Retinal pigment epithelial cell (primary cell): ENCODE results near the gene CPA3.

Experiments
- DNase-seq: peaks from one replicate; pipeline ENCODE4 v3.0.0-alpha.2; 2010; ENCODE audit warnings: low read depth
- H3K4me3 ChIP-seq: 2 replicates; pipeline ENCODE4 v1.5.1; 2011; ENCODE audit warnings: mild to moderate bottlenecking, low read length, control low read depth, moderate library complexity
- TF ChIP-seq, protein P1 (sequence below): conservative IDR thresholded peaks from 2 replicates; pipeline ENCODE4 v1.5.1; 2011; ENCODE audit warnings: low read depth, low read length, control low read depth, inconsistent platforms

The CPA3 gene, protein sequence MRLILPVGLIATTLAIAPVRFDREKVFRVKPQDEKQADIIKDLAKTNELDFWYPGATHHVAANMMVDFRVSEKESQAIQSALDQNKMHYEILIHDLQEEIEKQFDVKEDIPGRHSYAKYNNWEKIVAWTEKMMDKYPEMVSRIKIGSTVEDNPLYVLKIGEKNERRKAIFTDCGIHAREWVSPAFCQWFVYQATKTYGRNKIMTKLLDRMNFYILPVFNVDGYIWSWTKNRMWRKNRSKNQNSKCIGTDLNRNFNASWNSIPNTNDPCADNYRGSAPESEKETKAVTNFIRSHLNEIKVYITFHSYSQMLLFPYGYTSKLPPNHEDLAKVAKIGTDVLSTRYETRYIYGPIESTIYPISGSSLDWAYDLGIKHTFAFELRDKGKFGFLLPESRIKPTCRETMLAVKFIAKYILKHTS

DNA sequence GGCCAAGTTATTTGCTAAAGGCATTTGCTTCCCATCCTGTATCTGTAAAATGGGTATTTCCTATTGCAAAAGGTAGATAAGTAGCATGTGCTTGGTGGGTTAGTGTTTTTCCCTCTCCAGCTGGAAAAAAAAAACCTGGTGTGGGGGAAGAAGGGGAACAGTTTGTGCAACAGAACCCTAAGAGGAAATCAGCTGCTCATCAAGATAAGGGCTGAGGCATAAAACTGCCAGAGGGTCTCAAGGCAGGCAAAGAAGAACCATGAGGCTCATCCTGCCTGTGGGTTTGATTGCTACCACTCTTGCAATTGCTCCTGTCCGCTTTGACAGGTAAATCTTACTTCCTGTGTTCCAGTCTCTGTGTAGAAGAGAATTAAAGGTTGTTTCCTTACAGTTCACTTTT is at the start of gene CPA3:
TSS of gene CPA3 (plus strand) at position 248 of the 400 bp plus-strand sequence. CDS start at position 260, 12 bp downstream.
- no peak within 1 kb of the TSS for H3K4me3 ChIP-seq
- TF ChIP-seq, protein P1, sequence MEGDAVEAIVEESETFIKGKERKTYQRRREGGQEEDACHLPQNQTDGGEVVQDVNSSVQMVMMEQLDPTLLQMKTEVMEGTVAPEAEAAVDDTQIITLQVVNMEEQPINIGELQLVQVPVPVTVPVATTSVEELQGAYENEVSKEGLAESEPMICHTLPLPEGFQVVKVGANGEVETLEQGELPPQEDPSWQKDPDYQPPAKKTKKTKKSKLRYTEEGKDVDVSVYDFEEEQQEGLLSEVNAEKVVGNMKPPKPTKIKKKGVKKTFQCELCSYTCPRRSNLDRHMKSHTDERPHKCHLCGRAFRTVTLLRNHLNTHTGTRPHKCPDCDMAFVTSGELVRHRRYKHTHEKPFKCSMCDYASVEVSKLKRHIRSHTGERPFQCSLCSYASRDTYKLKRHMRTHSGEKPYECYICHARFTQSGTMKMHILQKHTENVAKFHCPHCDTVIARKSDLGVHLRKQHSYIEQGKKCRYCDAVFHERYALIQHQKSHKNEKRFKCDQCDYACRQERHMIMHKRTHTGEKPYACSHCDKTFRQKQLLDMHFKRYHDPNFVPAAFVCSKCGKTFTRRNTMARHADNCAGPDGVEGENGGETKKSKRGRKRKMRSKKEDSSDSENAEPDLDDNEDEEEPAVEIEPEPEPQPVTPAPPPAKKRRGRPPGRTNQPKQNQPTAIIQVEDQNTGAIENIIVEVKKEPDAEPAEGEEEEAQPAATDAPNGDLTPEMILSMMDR = no peak
- DNase-seq = no peak

DNA sequence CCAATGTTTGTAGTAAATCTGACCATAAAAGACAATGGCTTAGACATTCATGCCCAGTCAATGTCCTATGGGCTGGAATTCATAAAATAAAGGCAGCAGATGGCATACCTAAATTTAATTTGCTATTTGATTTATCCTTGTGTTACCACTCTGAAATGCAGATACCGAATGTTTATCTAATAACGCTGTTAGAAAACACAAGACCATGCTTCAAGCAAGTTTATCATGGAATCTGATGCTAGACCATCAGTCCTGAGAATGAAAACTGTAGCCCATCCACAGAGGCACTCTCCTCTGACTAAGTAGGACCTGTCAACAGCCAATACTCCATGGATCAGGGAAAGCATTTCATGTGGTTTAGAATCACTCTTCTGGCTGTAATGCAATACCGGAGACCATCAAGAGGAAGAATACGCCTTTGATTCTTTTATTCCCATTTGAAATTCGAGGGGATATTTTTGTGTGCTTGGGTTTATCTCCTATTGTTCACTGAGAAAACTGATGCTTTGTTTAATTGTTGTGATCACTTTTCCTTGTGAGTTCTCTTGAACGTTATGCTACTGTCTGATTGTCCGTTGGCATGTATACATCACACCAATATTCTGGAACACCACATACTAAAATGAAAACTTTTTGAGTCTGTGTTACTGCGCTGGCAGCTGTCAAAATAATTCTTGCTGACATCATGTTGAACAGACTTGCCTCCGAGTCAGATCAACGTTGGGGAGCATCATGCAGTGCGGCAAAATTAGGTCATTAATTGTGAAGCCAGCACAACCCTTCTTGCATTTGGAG is 49.6 kb upstream of the CPA3 start:
- no peak for DNase-seq
- H3K4me3 ChIP-seq = no peak overlapping the region
- TF ChIP-seq, protein P1 = no peak

DNA sequence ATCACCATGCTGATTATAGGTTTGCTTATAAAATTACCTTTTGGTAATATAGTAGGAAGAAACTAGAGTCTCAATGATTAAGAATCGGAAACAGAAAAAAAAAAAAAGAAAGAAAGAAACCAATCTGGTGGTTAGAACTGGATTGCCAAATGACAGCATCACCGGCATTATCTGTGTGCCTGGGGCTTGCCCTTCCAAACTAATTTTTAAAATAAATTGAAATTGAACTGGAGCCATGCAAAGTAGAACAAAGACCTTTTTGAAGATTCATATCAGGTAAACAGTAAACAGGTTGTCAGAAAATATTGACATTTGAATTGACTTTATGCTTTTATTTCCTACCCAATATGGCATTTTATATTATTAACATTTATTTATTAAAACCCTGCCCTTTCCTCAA is 48.7 kb upstream of the CPA3 start:
- no peak overlapping the region for H3K4me3 ChIP-seq
- DNase-seq = no peak
- TF ChIP-seq, protein P1 = no peak

DNA sequence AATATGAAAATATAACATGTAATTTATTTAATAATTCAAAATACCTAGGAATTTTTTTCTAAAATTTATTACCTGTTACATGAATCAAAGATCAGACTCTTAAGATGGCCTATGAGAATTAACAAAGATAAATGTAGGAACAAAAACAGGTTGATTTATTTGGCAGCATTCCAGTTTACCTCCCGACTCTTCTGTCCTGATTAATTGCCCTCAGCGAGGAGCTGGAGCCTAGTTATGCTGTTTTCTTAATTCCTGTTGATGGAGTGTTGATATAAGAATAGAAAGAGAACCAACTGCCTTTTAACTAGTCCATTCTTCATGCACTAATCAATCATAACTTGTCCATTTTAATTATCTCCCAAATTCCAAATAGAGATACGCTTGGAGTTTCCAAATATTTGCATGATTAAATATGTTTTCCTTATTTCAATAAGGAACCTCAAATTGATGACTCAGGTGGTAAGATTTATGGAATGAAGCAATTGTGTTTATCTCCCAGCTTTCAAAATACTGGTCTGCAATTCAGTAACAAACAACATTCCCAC is 48.0 kb upstream of the CPA3 start:
- no peak overlapping the region for H3K4me3 ChIP-seq
- TF ChIP-seq, protein P1 = no peak
- no peak for DNase-seq

DNA sequence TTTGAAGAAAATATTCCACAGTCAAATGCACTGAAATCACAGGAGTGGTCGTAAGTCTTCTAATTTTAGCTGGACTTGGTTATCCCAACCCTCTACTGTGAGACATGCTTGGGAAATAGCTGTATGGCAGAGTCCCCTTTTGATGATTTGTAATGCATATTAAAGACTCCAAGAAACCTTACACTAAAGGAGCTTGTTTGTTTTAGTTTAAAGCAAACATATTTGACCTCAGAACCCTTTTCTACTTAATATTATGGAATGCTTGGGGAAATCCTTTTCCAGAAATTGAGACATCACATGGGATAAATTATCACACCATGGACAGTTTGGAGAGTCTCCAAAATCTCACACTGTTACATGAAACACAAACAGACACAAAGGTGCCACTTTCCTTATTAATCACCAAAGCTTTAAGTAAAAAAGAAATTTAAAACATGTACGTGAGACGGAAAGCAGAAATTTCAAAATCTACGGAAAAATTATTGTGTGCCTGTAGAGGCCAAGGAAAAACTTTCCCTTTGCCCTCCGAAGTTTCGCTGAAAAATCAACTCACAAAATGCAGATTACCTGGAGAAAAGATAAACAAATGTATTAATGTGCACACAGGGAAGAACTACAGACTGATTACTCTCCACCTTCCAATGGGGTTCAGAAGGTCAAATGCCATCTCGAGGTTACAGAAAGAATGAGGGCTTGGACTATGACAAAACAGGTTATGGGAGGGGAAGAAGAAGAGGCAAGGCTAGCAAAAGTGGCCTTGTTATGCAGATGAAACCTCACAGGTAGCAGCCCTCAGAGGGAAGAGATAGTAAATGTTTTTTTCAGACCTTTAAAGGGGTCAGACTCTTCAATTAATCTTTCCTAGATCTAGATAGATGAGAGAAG is 44.5 kb upstream of the CPA3 start:
- H3K4me3 ChIP-seq = no peak overlapping the region
- TF ChIP-seq, protein P1 = no peak
- no peak for DNase-seq

DNA sequence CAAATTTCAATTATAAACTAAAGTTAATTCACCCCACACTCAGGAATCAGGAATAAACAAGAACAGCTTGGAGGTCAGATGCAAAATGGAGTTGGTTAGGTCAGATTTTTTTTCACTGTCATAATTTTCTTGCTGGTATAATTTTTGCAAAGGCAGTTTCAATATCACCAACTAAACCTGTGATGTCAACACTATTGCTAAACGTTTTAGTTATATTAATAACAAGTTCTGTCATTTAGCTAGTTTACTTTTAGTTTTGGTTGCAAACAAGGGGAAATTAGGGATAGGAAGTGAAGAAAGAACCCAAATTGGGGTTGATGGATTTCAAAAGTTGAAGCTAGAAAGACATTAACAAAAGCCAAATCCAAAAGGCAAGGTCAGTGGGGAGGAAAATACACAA is 42.1 kb upstream of the CPA3 start:
- TF ChIP-seq, protein P1 = no peak
- H3K4me3 ChIP-seq = no peak overlapping the region

More for the DNA sequence above, 42.1 kb upstream of the CPA3 start:
- no peak for DNase-seq
